Measurements from ENCODE around the gene CBX8. TPM values are rescaled to one million over a fixed set of nuclear protein-coding genes. Genes with fewer than 3 reads are reported as not detected.

CBX8 gene
- total RNA-seq, 2 experiments from 2014 or later: 4.3 to 6.4 TPM

DNA sequence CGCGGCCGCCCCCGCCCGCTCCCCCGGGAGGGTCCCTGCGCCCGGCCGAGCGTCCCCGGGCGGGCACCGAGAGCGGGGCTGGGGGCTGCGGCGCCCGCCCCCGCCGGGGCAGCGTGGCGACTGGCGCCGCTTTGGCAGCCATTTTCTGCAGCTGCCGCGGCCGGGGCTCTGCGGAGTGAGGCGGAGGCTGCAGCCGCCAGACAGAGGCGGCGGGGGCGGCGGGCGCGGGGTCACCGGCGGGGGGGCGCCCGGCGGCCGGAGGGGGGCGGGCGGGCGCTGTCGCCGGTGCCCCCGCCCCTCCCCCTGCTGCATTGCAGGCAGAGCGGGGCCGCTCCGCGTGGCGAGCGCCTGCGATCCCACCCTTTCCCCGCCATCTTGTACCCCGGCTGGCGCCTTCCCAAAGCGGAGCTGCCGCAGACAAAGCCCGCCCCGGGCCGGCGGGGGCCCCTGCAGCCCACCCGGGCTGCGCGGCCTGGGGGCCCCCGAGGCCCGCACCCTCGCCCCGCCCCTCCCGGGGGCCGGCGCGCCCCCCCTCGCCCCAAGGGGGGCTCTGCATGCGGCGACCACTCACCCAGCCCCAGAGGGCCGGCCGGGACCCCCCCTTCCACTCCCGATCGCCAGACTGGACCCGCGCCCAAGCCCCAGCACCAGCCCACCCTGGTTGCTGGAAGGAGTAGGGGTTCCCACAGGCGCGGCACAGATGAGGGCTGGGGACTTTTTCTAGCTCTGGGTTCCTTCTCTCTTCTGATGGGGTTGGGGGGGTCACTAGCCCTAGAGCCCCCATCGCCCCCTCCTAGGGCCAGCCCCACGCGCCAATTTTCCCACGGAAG, 16.6 kb upstream of the CBX8 start:
- no peak for DNase-seq
- Mint-ChIP-seq H3K27ac (no peak overlapping the region), H3K4me3 (no peak overlapping the region), H3K4me1 (peaks cover 26% of the 10 kb centered on the region), H3K9me3 (no peaks in the 10 kb centered on the region), H3K36me3 (ENCODE audit: low read depth) (no peaks in the 10 kb centered on the region), H3K27me3 (peaks cover 57% of the 10 kb centered on the region)
- ChIA-PET POLR2A (no interaction called here), CTCF (interaction anchor here (1.1 to 22.3 kb wide), 2 partner anchors 19 to 32 kb away, joined by 3 to 257 read pairs; partner anchors contain the start of gene CBX4)

DNA sequence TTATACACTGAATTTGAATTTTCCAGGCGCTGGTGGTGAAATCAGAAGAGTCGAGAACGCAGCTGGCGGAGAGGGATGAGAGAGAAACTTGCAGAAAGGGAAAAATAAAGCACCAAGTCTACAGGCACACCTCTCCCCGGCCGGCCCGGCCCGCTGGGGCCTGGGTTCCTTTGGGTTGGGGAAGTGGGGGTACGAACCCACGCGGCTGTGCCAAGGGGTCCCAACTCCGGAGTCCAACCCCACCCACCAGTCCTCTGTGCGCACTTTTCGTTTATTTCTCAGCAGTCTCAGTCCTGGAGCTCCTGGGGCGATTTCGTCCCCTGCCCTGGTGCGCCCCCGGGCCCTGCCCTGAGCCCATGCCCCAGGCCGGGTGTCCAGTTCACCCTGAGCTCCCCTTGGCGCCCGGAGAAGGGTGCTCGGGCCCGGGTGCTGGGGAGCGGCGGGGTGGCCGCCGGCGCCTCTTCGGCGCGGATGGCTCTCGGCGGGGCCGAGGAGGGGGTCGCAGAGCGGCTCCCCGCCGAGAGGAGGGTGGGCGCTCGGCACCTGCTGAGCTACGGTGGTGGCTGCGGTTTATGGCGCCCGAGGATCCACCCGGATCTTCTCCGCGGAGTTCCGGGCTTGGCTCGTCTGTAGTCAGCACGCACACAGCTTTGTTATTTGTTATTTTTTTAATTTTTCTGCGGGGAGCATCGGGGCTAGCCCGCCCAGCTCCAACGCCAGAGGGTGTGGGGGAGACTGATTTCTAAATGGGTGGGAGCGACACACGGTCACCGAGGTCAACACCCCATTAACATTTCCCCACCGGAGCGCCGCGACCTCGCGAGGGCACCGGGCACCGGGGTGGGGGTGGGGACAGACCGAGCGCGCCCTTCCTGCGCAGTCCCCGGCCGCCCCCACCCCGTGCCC, 15.7 kb upstream of the CBX8 start:
- H3K4me1 Mint-ChIP-seq: peaks cover 26% of the 10 kb centered on the region
- POLR2A ChIA-PET: no interaction called here
- peak overlapping the region; percentile 41 for H3K4me3 Mint-ChIP-seq
- peak overlapping the region; percentile 64 for H3K27ac Mint-ChIP-seq
- peaks cover 63% of the 10 kb centered on the region for H3K27me3 Mint-ChIP-seq
- CTCF ChIA-PET: interaction anchor here (1.4 to 22.3 kb wide), 3 partner anchors 12 to 33 kb away, joined by 5 to 257 read pairs (median 25); partner anchors contain the start of gene CBX4
- no peaks in the 10 kb centered on the region for H3K36me3 Mint-ChIP-seq (ENCODE audit: low read depth)
- no peak for DNase-seq
- no peaks in the 10 kb centered on the region for H3K9me3 Mint-ChIP-seq

- Mint-ChIP-seq H3K9me3 (no peaks in the 10 kb centered on the region), H3K27me3 (peaks cover 63% of the 10 kb centered on the region), H3K36me3 (ENCODE audit: low read depth) (no peaks in the 10 kb centered on the region), H3K4me1 (peaks cover 26% of the 10 kb centered on the region), H3K4me3 (peak overlapping the region; percentile 41), H3K27ac (peak overlapping the region; percentile 64)
- no peak for DNase-seq
- POLR2A ChIA-PET: no interaction called here
- CTCF ChIA-PET: interaction anchor here (1.3 to 22.3 kb wide), 4 partner anchors 11 to 33 kb away, joined by 5 to 257 read pairs (median 15); partner anchors contain the start of genes CBX4 and CBX8
Measured at GRCh38 chr17:79811868-79812352, 15.0 kb upstream of the CBX8 start.

DNA sequence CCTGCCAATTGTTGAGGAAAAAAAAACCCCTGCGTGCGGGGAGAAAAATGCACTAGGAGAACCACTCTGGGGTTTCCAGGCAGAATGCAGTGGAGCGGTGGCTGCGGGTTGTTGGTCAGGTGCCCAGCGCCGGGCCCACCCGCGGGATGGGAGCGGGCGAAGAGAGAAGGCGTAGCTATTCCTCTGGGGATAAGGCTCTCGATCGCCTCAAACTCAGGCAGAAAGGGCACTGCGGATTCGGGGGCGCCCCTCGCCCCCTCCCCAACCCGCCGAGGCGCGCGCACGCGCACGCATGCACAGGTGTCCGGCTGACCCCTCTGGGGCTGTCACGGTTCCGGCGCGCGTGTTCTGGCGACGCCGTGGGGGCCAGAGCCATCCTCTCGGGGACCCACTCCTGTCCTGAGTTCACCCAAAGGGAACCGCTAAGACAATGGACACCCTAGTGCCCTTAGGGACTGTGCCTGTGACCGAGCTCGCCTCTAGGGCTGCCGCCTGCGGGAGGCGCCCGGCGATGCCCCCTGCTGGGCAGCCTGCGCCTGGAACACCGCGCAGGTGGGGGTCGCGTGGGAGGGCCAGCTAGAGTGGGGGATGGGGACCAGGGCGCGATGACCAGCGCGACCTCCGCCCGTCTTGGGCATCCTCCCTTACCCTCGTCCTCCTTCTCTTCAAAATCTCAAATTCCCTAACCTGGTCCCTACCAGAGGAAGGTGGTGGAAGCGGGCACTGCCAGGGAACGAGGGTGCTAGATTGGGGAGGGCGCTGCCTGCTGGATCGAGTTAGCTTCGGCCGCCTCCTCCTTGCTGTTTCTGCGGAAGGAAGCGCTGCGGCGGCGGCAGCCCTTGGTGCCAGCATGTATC, 14.4 kb upstream of the CBX8 start:
- POLR2A ChIA-PET: no interaction called here
- H3K4me1 Mint-ChIP-seq: peaks cover 26% of the 10 kb centered on the region
- DNase-seq: peak; percentile 31
- H3K9me3 Mint-ChIP-seq: no peaks in the 10 kb centered on the region
- H3K4me3 Mint-ChIP-seq: peak overlapping the region; percentile 41
- peak overlapping the region; percentile 64 for H3K27ac Mint-ChIP-seq
- H3K27me3 Mint-ChIP-seq: peaks cover 63% of the 10 kb centered on the region
- CTCF ChIA-PET: interaction anchor here (1.0 to 22.3 kb wide), 8 partner anchors 9 to 70 kb away, joined by 3 to 257 read pairs (median 5); partner anchors contain the start of genes CBX4 and CBX8
- H3K36me3 Mint-ChIP-seq (ENCODE audit: low read depth): no peaks in the 10 kb centered on the region

- CTCF ChIA-PET: interaction anchor here (1.0 to 22.3 kb wide), 10 partner anchors 9 to 69 kb away, joined by 3 to 257 read pairs (median 5); partner anchors contain the start of genes CBX4 and CBX8
- Mint-ChIP-seq H3K4me1 (peaks cover 34% of the 10 kb centered on the region), H3K27me3 (peaks cover 65% of the 10 kb centered on the region), H3K27ac (no peak overlapping the region), H3K4me3 (no peak overlapping the region), H3K36me3 (ENCODE audit: low read depth) (no peaks in the 10 kb centered on the region), H3K9me3 (no peaks in the 10 kb centered on the region)
- DNase-seq: peak; percentile 79
- POLR2A ChIA-PET: no interaction called here
Measured at GRCh38 chr17:79810130-79811010, 13.5 kb upstream of the CBX8 start.

DNA sequence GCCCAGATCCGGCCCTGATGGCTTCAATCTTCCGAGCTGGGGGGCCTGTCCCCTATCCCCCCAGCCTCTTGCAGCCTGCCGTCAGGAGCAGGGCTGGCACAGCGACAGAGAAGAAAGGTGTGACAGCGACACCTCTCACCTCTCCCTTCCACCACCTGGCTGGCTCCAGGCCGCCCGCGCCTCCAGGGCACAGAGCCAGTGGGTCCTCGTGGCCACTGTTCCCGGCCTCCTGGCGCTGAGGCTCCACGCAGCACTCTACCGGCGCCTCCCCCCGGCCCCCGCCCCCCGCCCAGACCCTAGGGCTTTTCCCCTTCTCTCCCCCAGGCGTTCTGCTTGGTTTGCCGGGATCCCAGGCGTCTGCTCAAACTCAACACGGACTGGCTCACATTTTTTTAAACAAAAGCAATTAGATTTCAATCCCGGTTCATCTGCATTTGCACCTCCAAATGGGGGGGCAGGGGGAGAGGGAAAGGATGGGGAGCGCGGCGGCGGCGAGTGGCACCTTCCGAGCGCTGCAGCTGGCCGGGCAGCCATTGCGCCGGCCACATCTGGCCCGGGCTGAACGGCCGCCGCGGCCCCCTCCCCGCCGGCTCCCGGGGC, 12.8 kb upstream of the CBX8 start:
- H3K27me3 Mint-ChIP-seq: peaks cover 73% of the 10 kb centered on the region
- peaks cover 41% of the 10 kb centered on the region for H3K4me1 Mint-ChIP-seq
- CTCF ChIA-PET: interaction anchor here (1.0 to 22.3 kb wide), 8 partner anchors 9 to 68 kb away, joined by 3 to 257 read pairs (median 4); partner anchors contain the start of gene CBX4
- H3K36me3 Mint-ChIP-seq (ENCODE audit: low read depth): no peaks in the 10 kb centered on the region
- no peak overlapping the region for H3K27ac Mint-ChIP-seq
- POLR2A ChIA-PET: no interaction called here
- H3K9me3 Mint-ChIP-seq: no peaks in the 10 kb centered on the region
- DNase-seq: no peak
- H3K4me3 Mint-ChIP-seq: no peak overlapping the region

DNA sequence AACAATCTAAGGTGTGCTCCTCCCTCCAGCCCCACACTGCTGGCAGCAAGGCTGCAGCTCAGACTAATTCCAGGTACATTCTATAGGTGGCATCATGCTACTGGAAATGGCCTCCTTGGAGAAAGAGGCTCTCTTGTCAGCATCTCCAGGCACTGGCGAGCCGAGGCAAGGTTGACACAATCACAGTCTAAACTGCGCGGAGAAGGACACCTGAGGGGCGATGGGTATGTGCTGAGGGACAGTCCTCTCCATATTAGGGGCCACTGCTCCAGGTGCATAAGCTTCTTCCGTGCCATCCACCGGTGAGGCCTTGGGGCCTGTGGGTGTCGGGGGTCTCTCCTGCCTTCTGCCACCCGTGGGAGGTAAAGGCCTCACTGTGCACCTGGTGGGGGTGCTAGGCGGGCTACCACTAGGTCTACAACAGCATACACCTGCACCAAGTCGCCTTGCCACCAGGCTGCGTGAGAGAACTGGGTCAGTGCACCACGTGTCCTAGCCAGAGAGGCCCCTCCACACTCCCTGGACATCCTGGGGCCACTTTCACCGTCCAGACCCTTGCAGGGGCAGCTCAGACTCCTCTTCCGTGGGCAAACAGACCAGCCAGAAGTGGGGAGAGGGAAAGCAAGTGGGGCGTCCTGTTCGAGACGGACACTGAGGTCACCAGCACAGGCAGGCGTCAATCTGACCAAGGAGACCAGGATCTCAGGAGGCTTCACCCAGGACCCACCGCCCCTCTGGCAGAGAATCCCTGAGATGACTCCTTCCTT, 12.1 kb upstream of the CBX8 start:
- CTCF ChIA-PET: interaction anchor here (0.8 to 22.3 kb wide), 9 partner anchors 8 to 162 kb away, joined by 3 to 257 read pairs (median 3); partner anchors contain the start of genes CBX4 and CBX8
- POLR2A ChIA-PET: no interaction called here
- no peak overlapping the region for H3K27ac Mint-ChIP-seq
- DNase-seq: peak; percentile 44
- H3K4me3 Mint-ChIP-seq: peak overlapping the region; percentile 7
- peaks cover 71% of the 10 kb centered on the region for H3K27me3 Mint-ChIP-seq
- H3K4me1 Mint-ChIP-seq: peaks cover 39% of the 10 kb centered on the region
- no peaks in the 10 kb centered on the region for H3K9me3 Mint-ChIP-seq
- peaks cover 3% of the 10 kb centered on the region for H3K36me3 Mint-ChIP-seq (ENCODE audit: low read depth)

DNA sequence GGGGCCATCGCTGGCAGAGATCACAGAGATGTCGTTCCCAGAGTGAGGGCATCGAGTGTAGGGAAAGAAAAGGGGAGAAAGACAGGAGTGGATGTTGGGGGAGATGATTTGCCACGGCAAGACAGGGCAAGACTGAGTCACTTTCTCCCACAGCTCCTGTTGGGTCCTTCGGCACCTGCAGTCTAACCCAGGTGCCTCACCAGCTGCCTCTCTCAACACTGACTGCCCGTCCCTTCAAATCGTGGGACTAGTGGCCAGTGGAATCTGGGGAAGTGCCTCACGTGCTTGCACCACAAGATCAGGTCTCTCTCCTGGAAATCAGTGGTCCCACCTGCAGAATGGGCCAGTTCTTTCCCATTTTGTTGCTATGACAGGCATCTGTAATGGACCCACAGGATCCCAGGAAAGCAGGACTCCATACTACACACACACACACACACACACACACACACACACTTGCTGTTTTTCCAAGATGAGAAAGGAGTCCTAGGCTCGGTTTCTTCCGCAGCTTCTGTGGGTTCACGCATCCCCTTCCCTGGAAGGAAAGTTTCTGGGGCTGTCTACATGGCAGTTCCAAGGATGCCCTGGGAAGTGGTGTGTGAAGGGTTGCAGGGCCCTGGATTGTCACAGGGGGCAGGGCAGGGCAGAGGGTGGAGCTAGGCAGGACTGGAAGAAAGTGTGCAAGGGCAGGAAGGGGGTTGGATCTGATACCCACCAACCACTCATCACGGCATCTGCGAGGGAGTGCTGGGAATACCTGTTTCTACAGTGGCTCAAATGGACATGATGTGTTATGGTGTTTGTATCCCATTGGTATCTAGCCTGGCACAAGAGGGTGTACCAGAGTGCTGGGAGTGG, 10.2 kb upstream of the CBX8 start:
- Mint-ChIP-seq H3K4me3 (no peak overlapping the region), H3K36me3 (ENCODE audit: low read depth) (peaks cover 3% of the 10 kb centered on the region), H3K27ac (no peak overlapping the region), H3K9me3 (no peaks in the 10 kb centered on the region), H3K27me3 (peaks cover 76% of the 10 kb centered on the region), H3K4me1 (peaks cover 39% of the 10 kb centered on the region)
- POLR2A ChIA-PET: no interaction called here
- CTCF ChIA-PET: interaction anchor here (0.6 to 22.3 kb wide), 5 partner anchors 8 to 61 kb away, joined by 3 to 257 read pairs (median 6); partner anchors contain the start of gene CBX4
- no peak for DNase-seq

DNA sequence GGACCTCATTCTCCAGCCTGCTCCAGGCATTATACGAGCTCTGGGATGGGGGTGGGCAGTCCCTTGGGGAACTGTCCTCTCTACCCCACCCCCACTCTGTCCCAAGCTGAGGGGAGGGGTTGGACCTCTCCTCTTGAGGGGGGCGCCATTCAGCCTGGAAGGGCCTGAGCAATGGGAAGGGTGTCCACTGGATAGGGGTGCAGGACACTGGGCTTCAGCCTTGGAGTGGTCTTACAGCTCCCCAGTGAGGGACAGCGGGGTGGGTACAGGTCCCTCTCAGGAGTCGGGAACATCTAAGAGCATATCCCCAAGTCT, 9.5 kb upstream of the CBX8 start:
- CTCF ChIA-PET: interaction anchor here (1.0 to 22.3 kb wide), 4 partner anchors 7 to 61 kb away, joined by 3 to 257 read pairs (median 6); partner anchors contain the start of gene CBX4
- H3K9me3 Mint-ChIP-seq: no peaks in the 10 kb centered on the region
- peaks cover 32% of the 10 kb centered on the region for H3K4me1 Mint-ChIP-seq

More for the DNA sequence above, 9.5 kb upstream of the CBX8 start:
- peaks cover 76% of the 10 kb centered on the region for H3K27me3 Mint-ChIP-seq
- POLR2A ChIA-PET: no interaction called here
- H3K4me3 Mint-ChIP-seq: no peak overlapping the region
- DNase-seq: no peak
- no peak overlapping the region for H3K27ac Mint-ChIP-seq
- peaks cover 3% of the 10 kb centered on the region for H3K36me3 Mint-ChIP-seq (ENCODE audit: low read depth)

Measured in activated CD4-positive, alpha-beta T cell treated with anti-CD3 and anti-CD28 coated beads, Interleukin-2, amount 10 ng/mL, durations not matched to agents 7 days and 5 days (primary cell).